Omental fat pad (tissue), 4 donors: ENCODE results near the gene WNT9B. TPM values are rescaled to one million over a fixed set of nuclear protein-coding genes. Genes with fewer than 3 reads are reported as not detected.

Experiments used
- ATAC-seq: fragments of 150-250 bp; one replicate; pipeline ENCODE4 v1.9.1; 2016; ENCODE audit warnings: mild to moderate bottlenecking, moderate library complexity; ENCODE audit not compliant: low FRiP score
- DNase-seq: peaks from one replicate; pipeline ENCODE4 v3.0.0-alpha.2; 2019; ENCODE audit warnings: low spot score
- CTCF ChIP-seq, 3 donors: fragments of 450-650 bp; IDR thresholded peaks; one replicate each; pipeline ENCODE4 v1.5.1; 2016 to 2017; ENCODE audit warnings: antibody characterized with exemption in 3 of 3, mild to moderate bottlenecking in 3 of 3, moderate library complexity in 2 of 3
- total RNA-seq, 4 donors: library from RNA; depleted of rRNA; stranded (reverse); fragments of >200 nt; gene quantifications; one replicate each; pipeline ENCODE4 v1.1.0, GENCODE V29; 2016

The WNT9B gene
- total RNA-seq, 4 donors from 2014 or later: 0.36 to 1.9 (median 1.5) TPM; not detected in 1

- no peak for ATAC-seq
- no peak for DNase-seq
- TF ChIP-seq CTCF (IDR thresholded peaks at IDR 0.05): no peak
These were observed 8.5 kb upstream of the WNT9B start for GRCh38 chr17:46842835-46843234.

GRCh38 chr17:46847204-46848191 lies 3.9 kb upstream of the WNT9B start:
- no peak for TF ChIP-seq CTCF (IDR thresholded peaks at IDR 0.05)
- no peak for DNase-seq
- ATAC-seq: no peak

- DNase-seq: no peak
- no peak for ATAC-seq
- no peak for TF ChIP-seq CTCF (IDR thresholded peaks at IDR 0.05)
These were observed 2.8 kb upstream of the WNT9B start for GRCh38 chr17:46848534-46848933.

GRCh38 chr17:46850688-46851028 lies 725 bp upstream of the WNT9B start:
- ATAC-seq (no peak), DNase-seq (no peak)
- no peak for TF ChIP-seq CTCF (IDR thresholded peaks at IDR 0.05)

GRCh38 chr17:46853896-46854444 lies 2.6 kb downstream of the WNT9B start:
- DNase-seq (no peak), ATAC-seq (no peak)
- TF ChIP-seq CTCF (IDR thresholded peaks at IDR 0.05): no peak

- ATAC-seq (no peak), DNase-seq (no peak)
- no peak for TF ChIP-seq CTCF (IDR thresholded peaks at IDR 0.05)
These were observed 3.1 kb downstream of the WNT9B start for GRCh38 chr17:46854515-46854914.

- DNase-seq: no peak
- no peak for ATAC-seq
- TF ChIP-seq CTCF (IDR thresholded peaks at IDR 0.05): no peak
These were observed 3.6 kb downstream of the WNT9B start for GRCh38 chr17:46854948-46855347.
